Activated B cell treated with CpG ODN at 0.5 μM for 24 hours (primary cell): ENCODE results near the gene STK33. TPM values are rescaled to one million over a fixed set of nuclear protein-coding genes. Genes with fewer than 3 reads are reported as not detected.

Experiments used
- ATAC-seq: fragments of 200-7000 bp; cut with Tn5 transposase; one replicate; pipeline ENCODE4 v1.10.0; 2021; ENCODE audit warnings: low read depth, mild to moderate bottlenecking, moderate library complexity
- CTCF ChIA-PET: fragments of 350-600 bp; sonication (Branson Sonifier 250); formaldehyde crosslinking; loops from one replicate; lab custom pipeline; 2021; ENCODE audit warnings: antibody characterized with exemption; lab: Charles Lee
- POLR2A ChIA-PET: fragments of 350-600 bp; sonication (Branson Sonifier 250); formaldehyde crosslinking; loops from one replicate; lab custom pipeline; 2021; ENCODE audit warnings: antibody characterized with exemption; lab: Charles Lee
- DNase-seq: peaks from one replicate; pipeline ENCODE4 v3.0.0; 2022
- H3K27ac Mint-ChIP-seq: one replicate; pipeline ENCODE4 v1.8.0; 2020; ENCODE audit warnings: mixed read lengths
- H3K27me3 Mint-ChIP-seq: one replicate; pipeline ENCODE4 v1.8.0; 2021; ENCODE audit warnings: mixed read lengths
- H3K36me3 Mint-ChIP-seq: one replicate; pipeline ENCODE4 v1.8.0; 2021; ENCODE audit warnings: low read depth, mixed read lengths
- H3K4me1 Mint-ChIP-seq: one replicate; pipeline ENCODE4 v1.8.0; 2021; ENCODE audit warnings: mixed read lengths
- H3K4me3 Mint-ChIP-seq: one replicate; pipeline ENCODE4 v1.8.0; 2020; ENCODE audit warnings: mild to moderate bottlenecking, mixed read lengths
- H3K9me3 Mint-ChIP-seq: one replicate; pipeline ENCODE4 v1.8.0; 2020; ENCODE audit warnings: mixed read lengths
- CTCF ChIP-seq: fragments of 200-600 bp; IDR thresholded peaks from one replicate; pipeline ENCODE4 v1.8.0; 2022; ENCODE audit warnings: antibody characterized with exemption, mild to moderate bottlenecking
- intact Hi-C: fragments of 100-400 bp; cut with micrococcal nuclease; formaldehyde crosslinking; loops from one replicate; pipeline ENCODE4 v1.15.1; 2024
- total RNA-seq: library from RNA; stranded (reverse); gene quantifications from 2 replicates; pipeline ENCODE4 v1.2.3, GENCODE V29; 2022

The STK33 gene
- total RNA-seq, 1 donor from 2014 or later, result 14.0 TPM

- Mint-ChIP-seq H3K4me3 (no peak overlapping the region), H3K36me3 (no peaks in the 10 kb centered on the region), H3K9me3 (no peaks in the 10 kb centered on the region), H3K4me1 (peaks cover 13% of the 10 kb centered on the region), H3K27ac (no peak overlapping the region), H3K27me3 (no peaks in the 10 kb centered on the region)
- intact Hi-C loops, result no loop called here
- ATAC-seq (no peak), DNase-seq (no peak)
- POLR2A ChIA-PET, result no interaction called here
- no peak for TF ChIP-seq CTCF
- CTCF ChIA-PET, result no interaction called here
Measured at GRCh38 chr11:8387693-8388092, 206.3 kb downstream of the STK33 start.

- DNase-seq (no peak), ATAC-seq (no peak)
- no peak overlapping the region for H3K4me3 Mint-ChIP-seq
- no peak overlapping the region for H3K27ac Mint-ChIP-seq
- peaks cover 13% of the 10 kb centered on the region for H3K4me1 Mint-ChIP-seq
- intact Hi-C loops, result no loop called here
- no peaks in the 10 kb centered on the region for H3K9me3 Mint-ChIP-seq
- no peaks in the 10 kb centered on the region for H3K27me3 Mint-ChIP-seq
- POLR2A ChIA-PET, result no interaction called here
- H3K36me3 Mint-ChIP-seq, result no peaks in the 10 kb centered on the region
- no peak for TF ChIP-seq CTCF
- CTCF ChIA-PET, result no interaction called here
Measured at GRCh38 chr11:8387141-8387540, 206.9 kb downstream of the STK33 start.

DNA sequence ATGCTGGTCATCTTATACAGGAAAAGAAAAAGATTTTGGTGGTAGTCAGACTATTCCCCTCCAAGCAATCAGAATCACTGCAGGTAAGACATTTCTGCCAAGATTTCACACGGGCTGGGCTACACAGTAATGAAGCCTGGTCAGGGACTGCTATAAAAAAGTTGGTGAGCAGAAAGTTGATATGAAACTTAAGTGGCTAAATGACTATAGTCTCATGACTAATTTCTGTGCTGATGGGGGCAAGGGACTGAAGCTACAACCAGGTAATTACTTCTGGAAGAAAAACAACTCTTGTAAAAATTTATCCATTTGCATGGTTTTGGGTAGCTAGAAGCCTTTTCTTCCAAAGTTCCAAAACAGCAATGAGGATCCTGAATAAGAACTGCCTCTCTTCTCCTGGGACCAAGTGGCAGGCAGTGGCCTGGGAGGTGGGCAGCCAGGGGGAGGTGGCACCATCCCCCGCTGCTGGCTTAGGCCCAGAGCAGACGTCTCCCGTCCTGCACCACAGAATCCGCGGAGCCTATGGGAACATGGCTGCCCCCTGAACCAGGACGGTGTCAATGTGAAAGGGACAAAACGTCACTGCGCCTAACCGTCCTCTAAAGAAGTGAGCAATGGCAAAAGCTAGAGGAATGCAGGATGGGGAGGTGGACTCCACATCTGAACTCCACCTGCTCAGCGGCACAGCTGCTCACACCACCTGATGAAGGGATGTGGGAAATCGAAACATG is 207.7 kb downstream of the STK33 start:
- intact Hi-C loops, result no loop called here
- H3K4me3 Mint-ChIP-seq, result no peak overlapping the region
- no peak for TF ChIP-seq CTCF
- peaks cover 13% of the 10 kb centered on the region for H3K4me1 Mint-ChIP-seq
- H3K36me3 Mint-ChIP-seq, result no peaks in the 10 kb centered on the region
- no peaks in the 10 kb centered on the region for H3K27me3 Mint-ChIP-seq
- no peak for DNase-seq
- POLR2A ChIA-PET, result no interaction called here
- CTCF ChIA-PET, result no interaction called here
- no peaks in the 10 kb centered on the region for H3K9me3 Mint-ChIP-seq
- no peak overlapping the region for H3K27ac Mint-ChIP-seq
- peak; percentile 58 for ATAC-seq

DNA sequence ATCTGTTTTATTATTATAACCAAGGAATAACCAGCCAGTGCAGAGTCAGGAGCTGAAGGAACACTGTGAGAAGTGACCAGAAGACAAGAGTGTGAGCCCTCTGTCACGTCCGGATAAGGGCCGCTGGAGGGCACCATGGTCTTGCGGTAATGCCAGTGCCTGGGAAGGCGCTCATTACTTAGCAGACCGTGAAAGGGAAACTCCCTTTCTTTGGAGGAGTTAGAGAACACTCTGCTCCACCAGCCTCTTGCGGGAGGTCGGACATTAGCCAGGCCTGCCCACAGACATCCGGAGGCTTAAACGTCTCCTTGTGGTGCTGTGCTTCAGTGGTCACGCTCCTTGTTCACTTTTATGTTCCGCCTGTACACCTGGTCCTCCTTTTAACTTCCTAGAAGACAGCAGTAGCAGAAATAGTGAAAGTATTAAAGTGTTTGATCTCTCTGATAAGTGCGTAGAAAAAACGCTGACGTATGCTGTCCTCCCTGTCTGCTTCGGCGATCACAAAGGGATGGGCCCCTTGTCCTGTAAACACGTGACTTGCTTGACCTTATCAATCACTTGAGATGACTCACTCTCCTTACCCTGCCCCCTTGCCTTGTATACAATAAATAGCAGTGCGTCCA is 209.7 kb downstream of the STK33 start:
- Mint-ChIP-seq H3K4me3 (peak overlapping the region; percentile 46), H3K27me3 (no peaks in the 10 kb centered on the region), H3K27ac (peak overlapping the region; percentile 57), H3K4me1 (peaks cover 13% of the 10 kb centered on the region), H3K36me3 (no peaks in the 10 kb centered on the region), H3K9me3 (no peaks in the 10 kb centered on the region)
- ChIA-PET POLR2A (no interaction called here), CTCF (interaction anchor here (1.4 kb wide), 1 partner anchor 183 kb away, joined by 5 read pairs; no protein-coding TSS in a partner anchor)
- TF ChIP-seq CTCF, result no peak
- intact Hi-C loops, result loop anchor here (1.0 to 5.0 kb wide), 2 partner anchors 42 to 182 kb away; no protein-coding TSS in a partner anchor
- DNase-seq (no peak), ATAC-seq (peak; percentile 73)

GRCh38 chr11:8383627-8384026 is 210.4 kb downstream of the STK33 start:
- H3K4me1 Mint-ChIP-seq, result peaks cover 13% of the 10 kb centered on the region
- H3K36me3 Mint-ChIP-seq, result no peaks in the 10 kb centered on the region
- TF ChIP-seq CTCF, result no peak
- peak overlapping the region; percentile 22 for H3K27ac Mint-ChIP-seq
- intact Hi-C loops, result loop anchor here (1.0 to 5.0 kb wide), 2 partner anchors 41 to 183 kb away; no protein-coding TSS in a partner anchor
- no peaks in the 10 kb centered on the region for H3K27me3 Mint-ChIP-seq
- DNase-seq (no peak), ATAC-seq (no peak)
- ChIA-PET CTCF (interaction anchor here (1.4 kb wide), 1 partner anchor 183 kb away, joined by 5 read pairs; no protein-coding TSS in a partner anchor), POLR2A (no interaction called here)
- H3K4me3 Mint-ChIP-seq, result no peak overlapping the region
- no peaks in the 10 kb centered on the region for H3K9me3 Mint-ChIP-seq
